Activated naive CD8-positive, alpha-beta T cell treated with anti-CD3 and anti-CD28 coated beads, Interleukin-2, amount 10 ng/mL, durations not matched to agents 7 days and 5 days (primary cell): ENCODE data around the gene LY86. TPM values are rescaled to one million over a fixed set of nuclear protein-coding genes. Genes with fewer than 3 reads are reported as not detected.
A peak's percentile ranks its signal among the peaks of the same experiment; 100 is the strongest.
"Not testable (repeated sequence)": the region's sequence is repeated elsewhere in the genome, so short reads cannot be mapped to it uniquely, and the experiment has no call there.

Experiments used
- ATAC-seq: fragments of 150-1000 bp; cut with Tn5 transposase; one replicate; pipeline ENCODE4 v1.10.0; 2021; ENCODE audit warnings: low read depth, moderate library complexity
- POLR2A ChIA-PET: fragments of 350-600 bp; sonication (Branson Sonifier 250); formaldehyde crosslinking; loops from one replicate; lab custom pipeline; 2021; ENCODE audit warnings: antibody characterized with exemption; lab: Charles Lee
- DNase-seq: peaks from one replicate; pipeline ENCODE4 v3.0.0; 2021
- H3K27ac Mint-ChIP-seq: one replicate; pipeline ENCODE4 v1.8.0; 2022; ENCODE audit warnings: mild to moderate bottlenecking, mixed read lengths
- H3K27me3 Mint-ChIP-seq: one replicate; pipeline ENCODE4 v1.8.0; 2022; ENCODE audit warnings: mild to moderate bottlenecking, moderate library complexity, mixed read lengths
- H3K36me3 Mint-ChIP-seq: one replicate; pipeline ENCODE4 v1.8.0; 2021; ENCODE audit warnings: mild to moderate bottlenecking, mixed read lengths
- H3K4me1 Mint-ChIP-seq: one replicate; pipeline ENCODE4 v1.8.0; 2021; ENCODE audit warnings: mixed read lengths
- H3K4me3 Mint-ChIP-seq: one replicate; pipeline ENCODE4 v1.8.0; 2022; ENCODE audit warnings: mild to moderate bottlenecking, moderate library complexity, mixed read lengths
- H3K9me3 Mint-ChIP-seq: one replicate; pipeline ENCODE4 v1.8.0; 2021; ENCODE audit warnings: mixed read lengths
- total RNA-seq, 2 experiments: library from RNA; stranded (reverse); gene quantifications; one replicate each; pipeline ENCODE4 v1.2.3, GENCODE V29; 2021

LY86 gene
- total RNA-seq, 2 experiments from 2014 or later: 5.5 to 5.7 TPM

DNA sequence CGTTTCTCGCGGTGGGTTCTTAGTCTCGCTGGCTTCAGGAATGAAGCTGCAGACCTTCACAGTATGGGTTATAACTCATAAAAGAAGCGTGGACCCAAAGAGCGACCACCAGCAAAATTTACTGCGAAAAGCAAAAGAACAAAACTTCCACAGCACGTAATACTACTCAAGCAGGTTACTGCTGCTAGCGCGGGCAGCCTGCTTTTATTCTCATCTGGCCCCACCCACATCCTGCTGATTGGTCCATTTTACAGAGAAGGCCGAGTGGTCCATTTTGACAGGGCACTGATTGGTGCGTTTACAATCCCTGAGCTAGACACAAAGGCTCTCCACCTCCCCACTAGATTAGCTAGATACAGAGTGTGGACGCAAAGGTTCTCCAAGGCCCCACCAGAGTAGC lies 17.4 kb downstream of the LY86 start:
- POLR2A ChIA-PET: interaction anchor here (0.9 to 3.2 kb wide), 7 partner anchors 8 to 53 kb away, joined by 3 to 14 read pairs (median 4); no protein-coding TSS in a partner anchor
- Mint-ChIP-seq H3K4me3 (peak overlapping the region; percentile 66), H3K4me1 (peaks cover 31% of the 10 kb centered on the region), H3K9me3 (peaks cover 8% of the 10 kb centered on the region), H3K36me3 (peaks cover 49% of the 10 kb centered on the region), H3K27me3 (no peaks in the 10 kb centered on the region), H3K27ac (peak overlapping the region; percentile 31)
- DNase-seq (no peak), ATAC-seq (no peak)

GRCh38 chr6:6606391-6607030 lies 18.0 kb downstream of the LY86 start:
- H3K27me3 Mint-ChIP-seq, H3K4me3 Mint-ChIP-seq, DNase-seq, H3K27ac Mint-ChIP-seq, ATAC-seq, H3K9me3 Mint-ChIP-seq: not testable (repeated sequence)
- Mint-ChIP-seq H3K36me3 (peaks cover 43% of the 10 kb centered on the region), H3K4me1 (peaks cover 36% of the 10 kb centered on the region)
- POLR2A ChIA-PET: interaction anchor here (0.9 to 3.2 kb wide), 6 partner anchors 8 to 53 kb away, joined by 3 to 14 read pairs (median 4); no protein-coding TSS in a partner anchor

DNA sequence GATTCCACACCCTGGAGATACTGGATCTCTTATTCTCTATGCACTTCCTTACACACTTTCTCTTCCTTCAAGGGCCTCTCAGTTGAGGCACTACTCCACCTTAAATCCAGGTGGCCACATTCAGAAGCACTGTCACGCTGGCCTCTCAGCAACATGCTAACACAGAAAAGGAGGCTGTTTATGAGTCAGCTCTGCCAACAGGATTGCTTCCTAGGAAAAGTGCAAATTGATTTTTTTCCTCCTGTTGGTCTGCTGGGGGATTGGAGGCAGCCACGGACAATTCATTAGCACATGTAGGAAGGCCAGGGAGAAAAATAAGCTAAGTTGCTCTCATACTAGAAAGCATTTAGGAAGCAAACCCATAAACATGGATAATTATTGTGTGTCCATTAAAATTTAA lies 20.9 kb downstream of the LY86 start:
- H3K27ac Mint-ChIP-seq: peak overlapping the region; percentile 96
- no peak overlapping the region for H3K4me3 Mint-ChIP-seq
- DNase-seq: no peak
- peaks cover 47% of the 10 kb centered on the region for H3K4me1 Mint-ChIP-seq
- ATAC-seq: no peak
- POLR2A ChIA-PET: interaction anchor here (0.6 to 9.7 kb wide), 10 partner anchors 11 to 65 kb away, joined by 3 to 212 read pairs (median 6); partner anchors contain the start of gene LY86
- H3K36me3 Mint-ChIP-seq: peaks cover 35% of the 10 kb centered on the region
- no peaks in the 10 kb centered on the region for H3K27me3 Mint-ChIP-seq
- H3K9me3 Mint-ChIP-seq: peaks cover 8% of the 10 kb centered on the region

- Mint-ChIP-seq H3K9me3 (peaks cover 8% of the 10 kb centered on the region), H3K27ac (peak overlapping the region; percentile 96), H3K36me3 (peaks cover 30% of the 10 kb centered on the region), H3K27me3 (no peaks in the 10 kb centered on the region), H3K4me3 (peak overlapping the region; percentile 74), H3K4me1 (peaks cover 52% of the 10 kb centered on the region)
- POLR2A ChIA-PET: interaction anchor here (0.6 to 9.7 kb wide), 14 partner anchors 9 to 64 kb away, joined by 3 to 212 read pairs (median 4); partner anchors contain the start of gene LY86
- peak; percentile 80 for ATAC-seq
- peak; percentile 65 for DNase-seq
Measured at GRCh38 chr6:6610031-6610591, 21.6 kb downstream of the LY86 start.

DNA sequence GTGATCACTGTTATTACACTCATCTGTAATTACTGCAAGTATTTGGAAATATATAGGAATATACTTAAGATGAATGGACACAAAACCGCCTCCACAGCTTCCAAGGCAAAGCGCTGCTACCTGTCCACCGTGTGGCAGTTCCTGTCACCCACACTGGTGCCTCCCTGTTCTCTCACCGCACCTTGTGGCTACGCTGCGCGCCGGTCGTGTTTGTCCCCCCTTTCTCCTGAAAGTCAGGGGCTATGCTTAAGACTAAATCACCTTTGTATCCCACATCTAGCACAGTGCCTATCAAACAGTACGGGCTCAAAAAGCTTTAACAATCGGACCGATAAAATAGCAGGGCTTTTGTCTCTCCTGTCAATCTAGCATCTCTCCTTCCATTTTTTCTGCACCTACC lies 23.0 kb downstream of the LY86 start:
- peak overlapping the region; percentile 96 for H3K27ac Mint-ChIP-seq
- ATAC-seq (no peak), DNase-seq (no peak)
- no peaks in the 10 kb centered on the region for H3K27me3 Mint-ChIP-seq
- H3K36me3 Mint-ChIP-seq: peaks cover 26% of the 10 kb centered on the region
- peaks cover 57% of the 10 kb centered on the region for H3K4me1 Mint-ChIP-seq
- H3K9me3 Mint-ChIP-seq: peaks cover 4% of the 10 kb centered on the region
- POLR2A ChIA-PET: interaction anchor here (1.8 to 9.7 kb wide), 4 partner anchors 13 to 47 kb away, joined by 7 to 212 read pairs (median 65); partner anchors contain the start of gene LY86
- H3K4me3 Mint-ChIP-seq: peak overlapping the region; percentile 74

- Mint-ChIP-seq H3K36me3 (peaks cover 26% of the 10 kb centered on the region), H3K4me3 (peak overlapping the region; percentile 20), H3K27ac (peak overlapping the region; percentile 96), H3K27me3 (no peaks in the 10 kb centered on the region), H3K9me3 (peaks cover 4% of the 10 kb centered on the region), H3K4me1 (peaks cover 63% of the 10 kb centered on the region)
- POLR2A ChIA-PET: interaction anchor here (0.8 to 9.7 kb wide), 7 partner anchors 14 to 46 kb away, joined by 3 to 212 read pairs (median 12); partner anchors contain the start of gene LY86
- DNase-seq (no peak), ATAC-seq (no peak)
Measured at GRCh38 chr6:6612308-6612707, 23.8 kb downstream of the LY86 start.

GRCh38 chr6:6613103-6613718 lies 24.7 kb downstream of the LY86 start:
- Mint-ChIP-seq H3K4me3 (peak overlapping the region; percentile 20), H3K27ac (peak overlapping the region; percentile 96), H3K4me1 (peaks cover 63% of the 10 kb centered on the region), H3K36me3 (peaks cover 33% of the 10 kb centered on the region)
- ATAC-seq, H3K27me3 Mint-ChIP-seq, H3K9me3 Mint-ChIP-seq, DNase-seq: not testable (repeated sequence)
- POLR2A ChIA-PET: interaction anchor here (0.8 to 9.7 kb wide), 8 partner anchors 14 to 45 kb away, joined by 3 to 212 read pairs (median 15); partner anchors contain the start of gene LY86

DNA sequence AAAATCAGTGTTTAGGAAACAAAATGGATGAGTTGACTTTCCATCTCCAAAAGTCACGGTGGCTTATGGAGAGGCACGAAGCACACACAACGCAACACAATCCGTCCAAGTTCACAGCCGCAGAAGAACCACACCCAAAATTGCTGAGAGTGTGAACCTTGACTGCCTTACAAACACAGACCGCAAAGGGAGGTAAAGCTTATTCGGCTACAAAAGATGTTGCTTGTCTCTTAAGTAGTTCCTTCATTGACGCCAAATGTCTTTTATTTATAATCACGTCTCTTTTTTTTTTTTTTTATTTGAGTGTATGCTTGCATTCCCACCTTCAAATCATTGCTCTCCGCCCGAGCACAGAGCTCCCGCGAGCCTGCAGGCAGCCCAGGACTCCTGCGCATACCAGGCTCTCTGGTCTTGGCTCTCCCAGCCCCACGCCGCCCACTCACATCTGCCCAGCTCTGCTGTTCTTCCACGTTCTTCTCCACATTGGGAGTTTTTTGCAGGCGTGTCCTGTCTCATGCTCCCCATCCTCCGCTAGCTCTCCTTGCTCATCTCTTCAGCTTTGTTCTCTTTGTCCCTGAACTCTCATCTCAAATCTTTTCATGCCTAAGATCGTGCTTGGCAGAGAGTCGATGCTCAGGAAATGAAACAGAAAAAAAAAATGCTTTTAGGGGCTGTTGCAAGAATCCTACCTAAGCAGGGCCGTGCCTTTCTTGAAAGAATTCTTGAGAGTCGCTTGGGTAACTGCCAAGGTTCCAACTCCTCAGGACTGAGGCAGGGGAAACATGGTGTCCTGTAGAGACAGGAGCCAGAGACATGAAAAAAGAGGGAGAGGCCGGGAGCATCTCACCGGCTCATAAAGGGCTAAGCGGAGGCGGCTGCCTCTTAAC lies 25.8 kb downstream of the LY86 start:
- peaks cover 5% of the 10 kb centered on the region for H3K9me3 Mint-ChIP-seq
- POLR2A ChIA-PET: interaction anchor here (0.7 to 9.7 kb wide), 11 partner anchors 9 to 1343 kb away, joined by 3 to 212 read pairs (median 5); partner anchors contain the start of gene LY86

DNA sequence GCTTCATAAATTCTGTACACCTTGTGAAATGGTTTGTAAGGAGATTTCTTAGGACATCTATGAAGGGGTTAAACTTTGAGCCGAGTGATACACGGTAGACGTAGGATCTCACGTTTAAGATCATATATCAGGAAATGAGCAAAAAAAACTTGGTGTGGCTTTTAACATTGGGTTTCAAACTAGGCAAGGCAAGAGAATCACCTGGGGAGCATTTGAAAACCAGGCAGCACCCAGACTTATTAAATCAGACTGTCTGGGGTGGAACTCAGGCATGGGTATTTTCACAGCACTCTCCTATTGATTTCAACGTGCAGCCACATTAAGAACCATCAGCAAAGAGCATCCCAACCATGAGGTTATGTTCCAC lies 26.4 kb downstream of the LY86 start:
- peak; percentile 5 for ATAC-seq
- POLR2A ChIA-PET: interaction anchor here (2.6 to 9.7 kb wide), 3 partner anchors 12 to 43 kb away, joined by 18 to 212 read pairs (median 99); partner anchors contain the start of gene LY86

More for the DNA sequence above, 25.8 kb downstream of the LY86 start:
- H3K4me3 Mint-ChIP-seq: peak overlapping the region; percentile 76
- peaks cover 32% of the 10 kb centered on the region for H3K36me3 Mint-ChIP-seq
- H3K4me1 Mint-ChIP-seq: peaks cover 67% of the 10 kb centered on the region
- peak overlapping the region; percentile 92 for H3K27ac Mint-ChIP-seq
- DNase-seq (peak; percentile 61), ATAC-seq (peak; percentile 34)
- H3K27me3 Mint-ChIP-seq: no peaks in the 10 kb centered on the region

GRCh38 chr6:6616656-6617055 lies 28.1 kb downstream of the LY86 start:
- no peak overlapping the region for H3K4me3 Mint-ChIP-seq
- peaks cover 56% of the 10 kb centered on the region for H3K4me1 Mint-ChIP-seq
- peaks cover 28% of the 10 kb centered on the region for H3K36me3 Mint-ChIP-seq
- DNase-seq (no peak), ATAC-seq (no peak)
- peaks cover 5% of the 10 kb centered on the region for H3K9me3 Mint-ChIP-seq
- no peaks in the 10 kb centered on the region for H3K27me3 Mint-ChIP-seq
- POLR2A ChIA-PET: interaction anchor here (9.7 kb wide), 1 partner anchor 42 kb away, joined by 212 read pairs; no protein-coding TSS in a partner anchor
- peak overlapping the region; percentile 22 for H3K27ac Mint-ChIP-seq

More for the DNA sequence above, 26.4 kb downstream of the LY86 start:
- peak overlapping the region; percentile 76 for H3K4me3 Mint-ChIP-seq
- peak overlapping the region; percentile 92 for H3K27ac Mint-ChIP-seq
- DNase-seq: no peak
- no peaks in the 10 kb centered on the region for H3K27me3 Mint-ChIP-seq
- peaks cover 69% of the 10 kb centered on the region for H3K4me1 Mint-ChIP-seq
- peaks cover 28% of the 10 kb centered on the region for H3K36me3 Mint-ChIP-seq
- H3K9me3 Mint-ChIP-seq: peaks cover 5% of the 10 kb centered on the region

- H3K27me3 Mint-ChIP-seq: no peaks in the 10 kb centered on the region
- DNase-seq (no peak), ATAC-seq (no peak)
- peaks cover 23% of the 10 kb centered on the region for H3K36me3 Mint-ChIP-seq
- H3K4me1 Mint-ChIP-seq: peaks cover 46% of the 10 kb centered on the region
- no peak overlapping the region for H3K4me3 Mint-ChIP-seq
- POLR2A ChIA-PET: interaction anchor here (1.1 kb wide), 1 partner anchor 9 kb away, joined by 3 read pairs; no protein-coding TSS in a partner anchor
- peaks cover 2% of the 10 kb centered on the region for H3K9me3 Mint-ChIP-seq
- peak overlapping the region; percentile 75 for H3K27ac Mint-ChIP-seq
Measured at GRCh38 chr6:6619021-6619794, 30.7 kb downstream of the LY86 start.
